SK-N-SH treated with all-trans-retinoic acid at 6 μM for 48 hours (cell line): ENCODE data around the gene PADI3.

Experiments used
- ATAC-seq: fragments of 200-7000 bp; cut with Tn5 transposase; 3 replicates; pipeline ENCODE4 v1.9.1; 2020; ENCODE audit warnings: mild to moderate bottlenecking, moderate library complexity
- ARNTL ChIP-seq: fragments of 450-650 bp; formaldehyde crosslinking; IDR thresholded peaks from 2 replicates; pipeline ENCODE4 v1.5.0; 2020; ENCODE audit warnings: low read depth, mild to moderate bottlenecking, moderate library complexity, borderline replicate concordance
- BACH2 ChIP-seq: fragments of 250-450 bp; sonication (Bioruptor Pico); IDR thresholded peaks from 2 replicates; pipeline ENCODE4 v1.9.0; 2021; ENCODE audit warnings: mild to moderate bottlenecking, borderline replicate concordance
- CREB5 ChIP-seq: fragments of 250-450 bp; sonication (Bioruptor Pico); IDR thresholded peaks from 2 replicates; pipeline ENCODE4 v1.5.1; 2020; ENCODE audit warnings: low read depth, mild to moderate bottlenecking, moderate library complexity
- CSDC2 ChIP-seq: fragments of 250-450 bp; sonication (Bioruptor Pico); IDR thresholded peaks from 2 replicates; pipeline ENCODE4 v1.5.0; 2020; ENCODE audit warnings: mild to moderate bottlenecking, moderate library complexity
- CSRNP3 ChIP-seq: fragments of 250-450 bp; sonication (Bioruptor Pico); IDR thresholded peaks from 2 replicates; pipeline ENCODE4 v1.5.1; 2021; ENCODE audit warnings: mild to moderate bottlenecking, moderate library complexity
- ESRRG ChIP-seq: fragments of 250-450 bp; sonication (Bioruptor Pico); IDR thresholded peaks from 2 replicates; pipeline ENCODE4 v1.6.1; 2021; ENCODE audit warnings: mild to moderate bottlenecking
- OSR1 ChIP-seq: fragments of 250-450 bp; sonication (Bioruptor Pico); IDR thresholded peaks from 2 replicates; pipeline ENCODE4 v1.8.0; 2022; ENCODE audit warnings: moderate library complexity, mild to moderate bottlenecking, inconsistent platforms
- PATZ1 ChIP-seq: fragments of 250-450 bp; sonication (Bioruptor Pico); IDR thresholded peaks from 2 replicates; pipeline ENCODE4 v1.8.0; 2020; ENCODE audit warnings: mild to moderate bottlenecking, moderate library complexity, borderline replicate concordance
- PPARA ChIP-seq: fragments of 250-450 bp; sonication (Bioruptor Pico); IDR thresholded peaks from 2 replicates; pipeline ENCODE4 v1.5.0; 2020; ENCODE audit warnings: mild to moderate bottlenecking, borderline replicate concordance
- RARB ChIP-seq: fragments of 250-450 bp; sonication (Bioruptor Pico); IDR thresholded peaks from 2 replicates; pipeline ENCODE4 v1.8.0; 2021; ENCODE audit warnings: mild to moderate bottlenecking, moderate library complexity
- TCF4 ChIP-seq: fragments of 250-450 bp; sonication (Bioruptor Pico); IDR thresholded peaks from 2 replicates; pipeline ENCODE4 v1.8.0; 2021; ENCODE audit warnings: mild to moderate bottlenecking, moderate library complexity, borderline replicate concordance
- TOX ChIP-seq: fragments of 250-450 bp; sonication (Bioruptor Pico); IDR thresholded peaks from 2 replicates; pipeline ENCODE4 v1.8.0; 2021; ENCODE audit warnings: mild to moderate bottlenecking, moderate library complexity, borderline replicate concordance
- TSHZ2 ChIP-seq: fragments of 250-450 bp; sonication (Bioruptor Pico); IDR thresholded peaks from 2 replicates; pipeline ENCODE4 v1.5.0; 2020; ENCODE audit warnings: mild to moderate bottlenecking, moderate library complexity
- ZC3H10 ChIP-seq: fragments of 250-450 bp; sonication (Bioruptor Pico); IDR thresholded peaks from 2 replicates; pipeline ENCODE4 v1.5.1; 2021; ENCODE audit warnings: mild to moderate bottlenecking, moderate library complexity
- ZFP30 ChIP-seq: fragments of 450-650 bp; formaldehyde crosslinking; IDR thresholded peaks from 2 replicates; pipeline ENCODE4 v1.5.0; 2022; ENCODE audit warnings: mild to moderate bottlenecking, moderate library complexity
- ZNF565 ChIP-seq: fragments of 450-650 bp; formaldehyde crosslinking; conservative IDR thresholded peaks from 2 replicates; pipeline ENCODE4 v1.5.0; 2020; ENCODE audit warnings: low read depth, mild to moderate bottlenecking, moderate library complexity
- ZNF70 ChIP-seq: fragments of 450-650 bp; formaldehyde crosslinking; IDR thresholded peaks from 2 replicates; pipeline ENCODE4 v1.5.0; 2020; ENCODE audit warnings: mild to moderate bottlenecking, moderate library complexity
- ZNF8 ChIP-seq: fragments of 450-650 bp; formaldehyde crosslinking; IDR thresholded peaks from 2 replicates; pipeline ENCODE4 v1.5.0; 2020; ENCODE audit warnings: mild to moderate bottlenecking, moderate library complexity

Gene PADI3

GRCh38 chr1:17290553-17290952 is 41.7 kb downstream of the PADI3 start:
- no peak for TF ChIP-seq ZNF565
- no peak for TF ChIP-seq CSDC2 (CRISPR knock-in tag)
- TF ChIP-seq RARB (CRISPR knock-in tag), result no peak
- no peak for TF ChIP-seq ARNTL (CRISPR knock-in tag)
- TF ChIP-seq CREB5 (CRISPR knock-in tag), result no peak
- TF ChIP-seq ZFP30 (CRISPR knock-in tag), result no peak
- no peak for TF ChIP-seq PPARA (CRISPR knock-in tag)
- no peak for TF ChIP-seq CSRNP3 (CRISPR knock-in tag)
- no peak for TF ChIP-seq ZNF8 (CRISPR knock-in tag)
- no peak for TF ChIP-seq ESRRG
- TF ChIP-seq OSR1, result no peak
- no peak for TF ChIP-seq ZNF70 (CRISPR knock-in tag)
- TF ChIP-seq TSHZ2 (CRISPR knock-in tag), result no peak

GRCh38 chr1:17292299-17293160 is 43.6 kb downstream of the PADI3 start:
- ATAC-seq, result no peak

More at GRCh38 chr1:17290553-17290952, 41.7 kb downstream of the PADI3 start:
- no peak for ATAC-seq

GRCh38 chr1:17293681-17294425 is 45.0 kb downstream of the PADI3 start:
- no peak for ATAC-seq
- TF ChIP-seq ZC3H10 (no peak), ZNF8 (CRISPR knock-in tag) (no peak), ZNF70 (CRISPR knock-in tag) (no peak), TCF4 (CRISPR knock-in tag) (no peak), PPARA (CRISPR knock-in tag) (no peak), TSHZ2 (CRISPR knock-in tag) (no peak), OSR1 (no peak)

More at GRCh38 chr1:17292299-17293160, 43.6 kb downstream of the PADI3 start:
- TF ChIP-seq ZNF8 (CRISPR knock-in tag) (no peak), BACH2 (CRISPR knock-in tag) (no peak), PATZ1 (CRISPR knock-in tag) (no peak), ZFP30 (CRISPR knock-in tag) (no peak), TOX (CRISPR knock-in tag) (no peak), ZNF565 (no peak)
- TF ChIP-seq, all 23 proteins: peak for 0
